ENCODE results near the gene SOCS1.
"Not testable (repeated sequence)": the region's sequence is repeated elsewhere in the genome, so short reads cannot be mapped to it uniquely, and the experiment has no call there.

SOCS1 gene

GRCh38 chr16:11224894-11225676 is 30.9 kb downstream of the SOCS1 start:
- DNase-seq (ENCODE audit: low read depth): peak; percentile 25

GRCh38 chr16:11224096-11224893 is 31.7 kb downstream of the SOCS1 start:
- DNase-seq (ENCODE audit: low read depth): no peak

- not testable (repeated sequence) for DNase-seq (ENCODE audit: low read depth)
These were observed 35.5 kb downstream of the SOCS1 start for GRCh38 chr16:11220507-11220906.

GRCh38 chr16:11219178-11219577 is 36.8 kb downstream of the SOCS1 start:
- DNase-seq (ENCODE audit: low read depth): peak; percentile 17

GRCh38 chr16:11218604-11218962 is 37.4 kb downstream of the SOCS1 start:
- no peak for DNase-seq (ENCODE audit: low read depth)

GRCh38 chr16:11217651-11218603 is 38.1 kb downstream of the SOCS1 start:
- no peak for DNase-seq (ENCODE audit: low read depth)

- no peak for DNase-seq (ENCODE audit: low read depth)
These were observed 40.0 kb downstream of the SOCS1 start for GRCh38 chr16:11215935-11216556.

GRCh38 chr16:11213799-11214198 is 42.2 kb downstream of the SOCS1 start:
- no peak for DNase-seq (ENCODE audit: low read depth)

- no peak for DNase-seq (ENCODE audit: low read depth)
These were observed 42.6 kb downstream of the SOCS1 start for GRCh38 chr16:11213373-11213772.

GRCh38 chr16:11212798-11213196 is 43.2 kb downstream of the SOCS1 start:
- DNase-seq (ENCODE audit: low read depth): no peak

GRCh38 chr16:11211977-11212797 is 43.8 kb downstream of the SOCS1 start:
- DNase-seq (ENCODE audit: low read depth): no peak

- no peak for DNase-seq (ENCODE audit: low read depth)
These were observed 44.7 kb downstream of the SOCS1 start for GRCh38 chr16:11211061-11211976.

- DNase-seq (ENCODE audit: low read depth): no peak
These were observed 45.7 kb downstream of the SOCS1 start for GRCh38 chr16:11210260-11210659.

- no peak for DNase-seq (ENCODE audit: low read depth)
These were observed 46.9 kb downstream of the SOCS1 start for GRCh38 chr16:11208916-11209665.

- no peak for DNase-seq (ENCODE audit: low read depth)
These were observed 48.4 kb downstream of the SOCS1 start for GRCh38 chr16:11207646-11208045.

GRCh38 chr16:11205754-11206581 is 50.0 kb downstream of the SOCS1 start:
- DNase-seq (ENCODE audit: low read depth): peak; percentile 22

GRCh38 chr16:11205065-11205699 is 50.8 kb downstream of the SOCS1 start:
- no peak for DNase-seq (ENCODE audit: low read depth)

Data from iris pigment epithelial cell (primary cell).